NCI-H748 (cell line): ENCODE results near the gene SAPCD1.
"Not testable (repeated sequence)": the region's sequence is repeated elsewhere in the genome, so short reads cannot be mapped to it uniquely, and the experiment has no call there.

Experiments used
- DNase-seq: peaks from one replicate; lab custom pipeline; 2025; ENCODE audit not compliant: unreplicated experiment; lab: John Stamatoyannopoulos, UW

Gene SAPCD1

DNA sequence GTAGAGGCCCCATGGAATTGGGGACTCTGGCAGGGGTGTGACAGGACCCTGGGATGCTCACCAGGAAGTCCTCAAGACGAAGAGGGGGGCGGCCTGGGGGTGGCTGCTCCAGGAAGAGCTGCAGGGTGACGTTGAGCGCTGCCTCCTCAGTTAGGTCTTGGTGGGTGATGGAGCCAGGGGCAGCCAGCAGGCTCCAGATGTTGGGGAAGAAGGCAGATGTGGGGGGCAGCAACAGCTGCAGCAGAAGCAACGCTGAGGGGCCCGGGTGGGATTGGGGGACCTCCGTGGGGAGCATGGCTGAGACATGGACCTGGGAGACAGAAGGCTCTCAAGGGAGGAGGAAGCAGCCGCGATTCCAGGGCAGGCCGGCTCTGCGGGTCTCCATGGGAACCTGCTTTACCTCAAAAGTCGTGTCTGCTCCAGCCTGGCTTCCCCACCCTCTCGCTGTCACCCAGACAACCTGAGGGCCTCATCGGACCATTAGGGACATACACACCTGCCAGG is 14.1 kb downstream of the SAPCD1 start:
- DNase-seq: peak; percentile 88

DNA sequence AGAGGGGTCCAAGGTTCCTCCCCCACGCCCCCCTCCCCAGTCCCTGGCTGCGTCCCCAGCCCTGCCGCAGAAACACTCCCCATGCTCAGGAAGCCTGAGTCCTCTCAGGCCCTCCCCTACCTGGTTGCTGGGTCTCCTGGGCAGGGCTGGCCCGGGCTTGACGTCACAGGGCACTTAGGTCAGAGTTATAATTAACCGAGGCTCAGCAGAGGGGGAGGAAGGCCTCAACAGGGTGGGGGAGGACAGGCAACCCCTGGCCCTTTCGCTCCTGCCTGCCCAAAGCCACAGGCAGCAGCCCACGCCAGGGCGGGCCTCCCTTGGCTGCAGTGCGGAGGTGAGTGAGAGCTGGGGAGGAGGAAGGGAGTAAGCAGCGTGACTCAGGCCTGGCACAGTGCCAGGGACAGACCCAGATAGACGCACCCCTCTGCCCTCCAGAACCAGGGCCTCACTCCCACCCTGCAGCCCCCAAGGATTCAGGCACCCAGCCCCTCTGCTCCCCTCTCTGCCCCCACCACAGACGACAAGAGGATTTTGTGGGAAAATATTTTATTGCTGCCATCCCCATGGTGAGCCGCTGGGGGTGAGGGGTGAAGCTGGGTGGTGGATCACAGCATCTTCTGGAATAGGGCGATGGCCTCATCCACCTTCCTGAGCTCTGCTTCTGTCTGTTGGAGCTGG is 14.7 kb downstream of the SAPCD1 start, which contains the start of gene VWA7:
VWA7 (minus strand) TSS at position 340 of the 678 bp plus-strand sequence. CDS start 549 bp downstream, outside the sequence.
- peak; percentile 88 for DNase-seq

DNA sequence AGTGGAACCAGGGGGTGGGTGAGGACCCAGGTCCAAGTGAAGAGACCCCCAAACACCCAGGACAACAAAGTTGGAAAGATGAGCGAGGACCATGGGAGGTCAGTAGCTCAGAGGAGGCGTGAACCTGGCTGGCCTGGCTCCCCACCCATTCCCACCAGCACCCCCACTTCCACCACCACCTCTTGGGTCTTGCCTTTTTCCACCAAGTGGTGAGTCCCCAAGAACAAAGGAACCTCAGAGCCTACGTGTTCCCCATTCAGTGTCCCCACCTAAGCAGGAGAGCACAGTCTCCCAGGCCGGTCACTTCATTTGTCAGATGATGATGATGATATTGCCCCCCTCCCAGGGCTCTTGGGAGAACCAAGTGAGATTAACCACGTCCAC is 15.2 kb downstream of the SAPCD1 start:
- DNase-seq: no peak

DNA sequence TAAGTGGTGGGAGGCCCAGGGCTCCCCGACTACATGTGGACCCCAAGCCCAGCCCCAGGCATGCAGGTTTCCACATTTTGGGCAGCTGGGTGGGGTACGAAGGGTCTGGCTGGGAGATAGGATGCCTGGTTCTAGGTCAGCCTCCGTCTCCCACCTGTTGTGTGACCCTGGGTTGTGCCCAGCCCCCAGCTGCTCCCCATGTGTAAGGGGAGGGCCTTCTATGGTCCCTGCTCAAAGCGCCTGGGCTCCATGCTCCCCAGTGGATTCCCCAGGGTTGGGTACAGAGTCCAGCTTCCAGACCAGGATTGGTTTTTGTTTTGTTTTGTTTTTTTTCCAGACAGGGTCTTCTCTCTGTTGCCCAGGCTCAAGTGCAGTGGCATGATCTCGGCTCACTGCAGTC is 15.7 kb downstream of the SAPCD1 start:
- DNase-seq: no peak

DNA sequence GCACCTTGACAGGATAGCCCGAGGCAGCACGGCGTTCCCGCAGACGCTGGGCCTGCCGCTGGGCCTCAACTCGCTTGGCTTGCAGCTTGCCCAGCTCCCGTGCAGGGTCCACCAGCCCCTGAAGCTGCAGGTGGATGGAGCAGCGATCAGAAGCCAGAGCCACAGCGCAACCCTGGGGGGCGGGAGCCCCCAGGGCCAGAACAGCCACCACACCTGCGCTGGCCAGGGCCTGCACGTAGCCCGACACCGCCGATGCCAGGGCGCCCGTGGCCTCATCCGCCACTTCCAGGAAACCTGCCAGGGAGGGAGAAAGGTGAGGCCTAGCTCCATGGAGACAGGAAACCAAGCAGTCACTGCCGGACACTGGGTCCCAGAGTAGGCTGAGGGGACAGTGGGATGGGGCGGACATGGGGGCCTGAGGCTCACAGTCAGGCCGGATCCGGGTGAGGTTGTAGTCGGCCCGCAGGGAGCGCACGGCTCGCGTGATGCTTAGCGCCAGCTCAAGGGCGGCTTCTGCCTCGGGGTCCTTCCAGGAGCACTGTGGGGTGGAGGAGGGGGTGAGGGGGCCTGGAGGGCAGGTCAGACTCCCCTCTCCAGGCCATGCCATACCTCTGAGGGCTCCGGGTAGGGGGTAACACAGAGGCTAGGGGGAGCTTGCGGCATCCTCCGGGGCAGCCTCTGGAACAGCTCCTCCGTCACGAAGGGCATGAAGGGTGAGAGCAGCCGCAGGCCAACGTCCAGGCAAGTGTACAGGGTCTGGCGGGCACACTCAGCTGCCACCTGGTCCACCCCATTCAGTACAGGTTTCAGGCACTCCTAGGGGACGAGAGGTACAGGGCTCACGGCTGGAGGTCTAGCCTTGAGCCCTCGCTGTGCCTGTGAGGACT is 16.8 kb downstream of the SAPCD1 start:
- DNase-seq: no peak

DNA sequence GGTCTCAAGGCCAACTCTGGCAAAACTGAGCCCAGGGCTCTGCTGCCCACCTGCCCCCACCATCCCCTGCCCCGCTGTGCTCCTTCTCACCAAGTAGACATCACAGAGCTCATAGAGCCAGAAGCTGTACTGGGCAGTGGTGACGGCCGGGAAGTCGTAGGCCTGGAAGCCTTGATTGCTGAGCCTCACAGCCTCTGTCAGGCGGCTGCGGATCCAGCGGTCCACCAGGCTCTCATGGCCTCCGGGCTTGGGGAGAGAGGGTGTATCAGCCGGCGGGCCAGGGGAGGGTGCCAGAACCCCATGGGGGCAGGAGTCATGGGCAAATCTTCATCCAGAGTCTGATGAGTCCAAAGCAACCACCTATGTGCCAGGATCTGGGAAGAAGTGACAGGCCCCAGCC is 17.5 kb downstream of the SAPCD1 start:
- DNase-seq: no peak

DNA sequence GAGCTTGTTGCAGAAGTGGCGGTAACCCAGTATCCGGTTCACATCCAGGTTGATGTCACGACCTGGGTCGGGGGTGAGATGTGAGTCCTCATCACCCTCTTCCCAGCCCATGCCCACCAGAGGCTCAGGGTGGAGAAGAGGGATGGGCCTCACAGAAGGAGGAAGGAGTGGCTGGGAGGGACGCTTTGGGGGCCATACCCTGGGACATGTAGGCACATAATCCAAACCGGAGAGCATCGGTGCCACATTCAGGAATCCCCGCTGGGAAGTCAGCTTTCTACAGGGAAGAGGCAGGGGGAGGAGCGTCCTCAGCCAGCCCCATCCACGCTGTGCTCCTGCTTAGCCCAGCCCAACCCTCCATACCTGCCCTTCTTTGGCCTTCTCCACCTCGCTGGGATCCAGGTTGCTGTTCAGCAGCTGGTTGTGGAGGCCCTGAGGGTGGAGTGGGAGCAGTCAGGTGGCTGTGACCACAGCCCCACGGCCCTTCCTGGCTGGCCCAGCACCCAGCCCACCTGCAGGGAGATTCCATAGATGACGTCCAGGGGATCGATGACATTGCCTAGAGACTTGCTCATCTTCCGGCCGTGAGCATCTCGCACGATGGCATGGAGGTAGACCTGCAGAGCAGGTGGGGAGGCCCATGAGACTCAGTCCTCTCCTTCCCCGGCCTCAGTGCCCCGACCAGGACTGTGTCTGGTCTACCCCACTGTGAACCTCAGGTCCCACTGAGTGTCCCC is 18.2 kb downstream of the SAPCD1 start:
- DNase-seq: no peak

DNA sequence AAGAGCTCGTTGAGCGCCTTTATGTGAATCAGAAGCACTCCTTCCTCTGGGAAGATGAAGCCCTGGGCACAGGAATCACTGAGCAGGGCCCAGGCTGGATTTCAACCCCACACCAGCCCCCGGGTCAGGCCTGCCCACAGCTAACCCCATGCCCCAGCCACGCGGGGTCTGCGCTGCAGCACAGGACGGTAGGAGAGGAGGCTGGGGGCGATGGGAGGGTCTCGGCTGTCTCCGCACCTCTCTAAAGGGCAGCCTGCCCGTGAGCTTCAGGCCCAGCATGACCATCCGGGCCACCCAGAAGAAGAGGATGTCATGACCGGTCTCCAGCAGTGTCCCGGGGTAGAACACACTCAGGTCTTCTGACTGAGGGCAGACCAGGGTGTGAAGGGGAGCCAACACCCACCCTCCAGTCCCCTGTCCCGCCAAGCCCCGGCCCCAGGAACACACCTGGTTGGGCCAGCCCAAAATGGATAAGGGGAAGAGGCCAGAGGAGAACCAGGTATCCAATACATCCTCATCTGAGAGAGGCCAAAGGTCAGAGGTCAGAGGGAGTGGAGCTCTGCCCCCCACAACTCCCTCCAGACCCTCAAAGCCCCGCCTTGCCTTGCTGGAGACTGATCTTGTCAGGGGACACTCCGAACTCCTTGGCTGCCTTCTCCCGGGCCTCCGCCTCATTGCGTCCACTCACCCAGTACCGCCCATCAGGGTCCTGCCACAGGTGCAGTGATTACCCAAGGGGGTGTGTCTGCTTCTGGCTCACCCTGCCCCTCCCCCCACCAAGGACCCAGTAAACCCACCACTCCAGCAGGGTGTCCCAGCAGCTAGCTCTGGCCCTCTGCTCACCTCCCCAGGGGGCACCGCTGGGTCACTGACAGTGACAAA is 19.0 kb downstream of the SAPCD1 start:
- no peak for DNase-seq

DNA sequence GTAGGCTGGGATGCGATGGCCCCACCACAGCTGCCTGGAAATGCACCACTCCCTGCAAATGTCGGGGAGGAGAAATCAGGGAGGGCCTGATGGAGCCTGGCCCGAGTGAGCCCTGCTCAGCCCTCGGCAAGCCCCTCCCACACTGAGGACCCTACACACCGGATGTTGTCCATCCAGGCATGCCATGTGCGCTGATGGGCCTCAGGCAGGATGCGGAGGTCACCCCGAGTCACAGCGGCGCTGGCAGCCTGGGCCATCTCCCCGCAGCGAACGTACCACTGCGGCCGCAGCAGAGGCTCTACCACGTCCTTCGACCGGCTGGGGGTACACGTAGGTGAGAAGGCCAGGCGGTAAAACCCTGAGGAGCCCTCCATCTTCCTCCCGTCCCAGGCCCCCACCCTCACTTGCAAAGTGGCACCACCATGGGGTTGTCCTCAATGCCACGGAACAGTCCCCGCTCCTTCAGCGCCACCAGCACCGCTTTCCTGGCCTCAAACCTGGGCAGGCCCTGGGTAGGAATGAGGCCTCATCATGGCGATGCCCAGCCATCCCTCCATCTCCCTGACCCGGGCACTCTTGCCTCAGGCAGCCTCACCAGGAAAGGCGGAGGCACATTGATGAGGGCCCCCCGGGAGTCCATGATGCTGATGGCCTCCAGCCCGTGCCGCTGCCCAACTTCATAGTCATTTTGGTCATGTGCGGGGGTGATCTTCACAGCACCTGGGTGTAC is 19.8 kb downstream of the SAPCD1 start:
- no peak for DNase-seq

DNA sequence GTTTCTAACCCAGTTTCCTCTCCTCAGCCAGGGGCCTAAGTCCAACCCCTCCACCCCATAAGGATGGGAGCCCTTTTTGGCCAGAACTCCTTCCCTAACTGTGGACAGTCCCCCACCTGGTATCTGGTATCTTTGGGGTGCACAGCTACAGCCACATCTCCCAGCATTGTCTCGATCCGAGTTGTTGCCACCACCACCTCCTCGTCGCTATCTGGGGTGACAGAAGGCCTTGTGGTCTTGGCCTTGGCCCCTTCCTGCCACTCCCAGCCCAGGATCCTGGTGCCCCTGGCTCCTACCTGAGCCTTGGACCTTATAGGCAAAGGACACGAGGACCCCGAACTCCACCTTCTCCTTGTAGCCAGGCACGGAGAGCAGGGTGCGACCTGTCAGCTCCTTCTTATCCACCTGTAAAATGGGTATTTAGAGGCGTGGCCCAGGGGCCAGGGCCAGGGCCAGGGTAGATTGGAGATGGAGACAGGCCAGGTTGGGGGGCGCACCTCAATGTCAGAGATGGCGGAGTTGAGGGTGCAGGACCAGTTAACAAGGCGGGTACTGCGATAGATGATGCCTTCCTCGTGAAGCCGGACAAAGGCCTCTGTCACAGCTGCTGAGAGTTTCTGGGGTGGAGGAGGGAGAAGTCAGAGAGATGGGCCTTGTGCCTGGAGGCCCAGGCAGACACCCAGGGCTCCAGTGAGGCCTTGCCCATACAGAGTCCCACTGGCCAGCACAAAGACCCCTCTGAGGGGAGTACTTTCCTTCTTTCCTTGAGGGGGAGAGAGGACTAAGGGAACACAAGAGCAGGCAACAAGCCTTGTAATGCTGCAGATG is 21.9 kb downstream of the SAPCD1 start:
- no peak for DNase-seq

DNA sequence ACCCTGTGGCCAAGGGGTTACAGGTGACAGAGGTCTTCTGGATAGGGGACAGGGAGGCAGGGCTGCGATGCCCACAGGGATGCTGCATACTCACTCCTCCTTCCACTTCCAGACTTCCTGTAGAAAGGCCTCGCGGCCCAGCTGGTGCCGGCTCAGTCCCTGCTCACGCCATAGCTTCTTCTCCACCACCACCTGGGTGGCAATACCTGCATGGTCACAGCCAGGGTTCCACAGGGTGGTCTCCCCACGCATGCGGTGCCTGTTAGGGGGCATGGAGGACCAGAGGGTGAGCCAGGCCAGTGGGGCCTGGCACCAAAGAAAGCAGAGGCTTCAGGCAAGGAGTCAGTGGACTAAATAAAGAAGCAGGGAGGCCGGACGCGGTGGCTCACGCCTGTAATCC is 23.0 kb downstream of the SAPCD1 start:
- no peak for DNase-seq

DNA sequence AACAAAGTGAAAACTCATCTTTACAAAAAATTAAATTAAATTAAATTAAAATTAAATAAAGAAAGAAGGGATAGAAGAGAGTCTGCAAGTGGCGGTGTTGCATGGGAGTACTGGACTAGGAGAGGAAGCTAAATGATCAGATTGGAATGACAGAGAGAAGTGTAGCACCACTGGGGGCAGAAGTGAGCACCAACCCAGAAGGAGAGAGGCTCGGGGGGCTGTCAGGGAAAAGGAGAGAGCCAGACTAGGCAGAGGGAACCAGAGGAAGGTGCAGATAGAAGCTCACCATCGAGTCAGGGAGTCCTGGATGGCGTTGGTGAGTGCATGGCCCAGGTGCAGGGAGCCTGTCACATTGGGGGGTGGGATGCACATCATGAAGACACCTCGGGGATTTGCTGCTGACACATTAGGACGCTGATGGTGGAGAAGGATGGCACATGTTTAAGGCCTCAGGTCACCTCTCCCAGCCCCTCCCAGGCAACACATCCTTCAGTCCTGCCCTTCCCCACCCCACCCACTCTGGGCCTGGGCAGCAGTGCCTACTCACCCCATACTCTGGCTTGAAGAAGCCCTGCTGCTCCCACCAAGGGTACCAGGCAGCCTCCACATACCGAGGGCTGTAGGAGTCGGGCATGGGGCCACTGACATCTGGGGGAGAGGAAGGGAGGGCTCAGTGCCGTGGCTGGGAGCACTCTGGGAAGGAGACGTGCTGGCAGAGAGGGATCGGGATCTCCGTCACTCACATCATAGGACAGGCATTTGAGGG is 29.1 kb downstream of the SAPCD1 start:
- DNase-seq: peak; percentile 60

DNA sequence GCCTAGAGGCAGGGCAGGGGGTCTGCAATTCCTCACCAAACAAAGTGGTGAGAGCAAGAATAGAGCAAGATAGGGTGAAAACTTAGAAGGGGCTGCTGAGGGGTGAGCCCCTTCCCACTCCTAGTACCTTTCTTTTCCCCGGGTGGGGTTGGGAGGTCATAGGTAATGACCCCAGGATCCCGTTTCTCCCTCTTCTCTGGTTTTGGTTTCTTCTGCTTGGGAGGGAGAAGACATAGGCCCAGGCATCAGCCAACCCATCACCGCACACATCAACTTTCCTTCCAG is 29.6 kb downstream of the SAPCD1 start:
- DNase-seq: no peak

DNA sequence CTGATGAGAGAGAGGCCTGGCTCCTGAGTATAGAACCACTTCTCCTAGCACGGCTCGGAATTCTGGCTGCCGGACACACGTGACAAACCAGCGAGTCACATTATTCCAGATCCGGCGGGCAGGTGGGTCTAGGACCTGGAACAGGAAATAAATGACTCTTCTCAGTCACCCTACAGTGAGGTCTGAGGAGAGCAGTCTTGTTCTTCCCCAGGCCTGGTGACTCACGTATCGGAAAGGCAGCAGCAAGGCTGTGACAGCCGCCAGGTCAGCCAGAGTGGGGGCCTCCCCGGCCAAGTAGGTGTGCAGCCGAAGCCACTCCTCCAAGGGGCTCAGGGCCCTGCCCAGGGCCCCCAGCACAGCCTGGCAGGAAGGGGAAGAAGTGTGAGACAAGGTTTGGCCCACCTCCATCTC is 30.3 kb downstream of the SAPCD1 start:
- DNase-seq: no peak

DNA sequence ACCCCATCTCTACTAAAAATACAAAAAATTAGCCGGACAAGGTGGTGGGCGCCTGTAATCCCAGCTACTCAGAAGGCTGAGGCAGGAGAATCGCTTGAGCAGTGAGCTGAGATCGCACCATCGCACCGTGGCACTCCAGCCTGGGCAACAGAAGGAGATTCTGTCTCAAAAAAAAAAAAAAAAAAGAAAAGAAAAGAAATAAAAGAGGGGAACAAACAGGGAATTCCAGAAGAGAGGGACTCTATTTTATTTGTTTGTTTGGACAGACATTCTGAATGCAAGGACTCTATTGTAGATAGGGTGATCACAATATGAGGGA is 31.4 kb downstream of the SAPCD1 start:
- not testable (repeated sequence) for DNase-seq

DNA sequence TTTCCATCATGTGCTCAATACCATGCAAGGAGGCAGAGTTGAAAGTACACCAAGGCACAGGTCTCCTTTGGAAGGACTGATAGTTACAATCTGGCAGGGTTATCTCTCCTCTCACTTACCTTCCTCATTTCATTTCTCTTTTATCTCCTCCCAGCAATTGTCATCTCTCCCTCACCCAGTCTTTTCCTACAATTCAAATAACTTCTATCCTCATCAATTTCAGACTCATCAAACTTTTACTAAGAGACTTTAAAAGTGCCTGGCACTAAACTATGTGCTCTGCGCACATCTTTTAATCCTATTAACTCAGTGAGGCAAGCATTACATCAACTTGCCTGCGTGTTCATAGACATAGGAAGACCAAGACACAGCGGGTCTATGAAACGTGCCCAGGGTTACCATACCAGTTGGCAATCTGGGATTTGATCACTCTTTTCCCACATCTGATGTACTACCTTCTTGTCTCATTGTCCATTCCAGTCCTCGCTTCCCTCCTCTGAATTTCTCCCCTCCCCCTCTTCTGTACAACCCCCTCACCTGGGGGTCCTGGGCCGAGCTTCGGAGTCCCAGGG is 31.9 kb downstream of the SAPCD1 start:
- peak; percentile 39 for DNase-seq

DNA sequence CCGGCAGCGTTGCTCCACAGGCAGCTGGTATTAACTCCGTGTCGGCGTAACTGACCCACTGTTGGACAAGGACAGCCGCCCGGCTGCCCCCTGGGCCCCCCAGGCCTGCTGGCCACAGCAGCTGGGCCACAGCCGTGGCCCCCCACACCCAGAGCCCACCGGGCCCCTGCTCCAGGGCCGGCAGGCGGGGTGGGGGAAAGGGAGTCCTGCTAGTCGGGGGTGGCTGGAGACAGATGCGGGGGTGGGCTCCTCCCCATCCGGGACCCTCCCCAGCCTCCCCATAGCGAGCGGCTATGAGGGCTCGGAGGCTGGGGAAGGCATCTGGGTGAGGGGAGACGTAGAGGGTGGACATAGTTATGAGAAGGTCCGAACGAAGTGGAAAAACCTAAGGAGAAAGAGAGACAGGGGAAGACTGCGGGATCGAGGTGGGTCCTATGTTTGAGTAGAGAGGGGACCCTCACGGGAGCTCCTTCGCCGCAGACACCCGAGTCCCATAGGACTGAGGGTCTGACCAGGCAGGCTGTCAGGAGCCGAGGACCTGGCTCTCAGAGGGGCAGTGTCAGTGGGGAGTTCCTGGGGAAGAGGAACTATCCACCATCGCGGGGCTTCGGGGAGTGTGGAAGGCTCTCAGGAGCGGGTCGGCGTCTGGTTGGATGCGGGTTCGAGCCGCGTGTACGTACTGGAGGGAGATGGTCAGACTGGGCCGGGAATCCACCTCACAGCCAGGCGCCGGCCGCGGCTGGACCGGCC is 32.6 kb downstream of the SAPCD1 start:
- DNase-seq: peak; percentile 54
